ENCODE measurements around the gene LAYN. TPM values are rescaled to one million over a fixed set of nuclear protein-coding genes. Genes with fewer than 3 reads are reported as not detected.
A peak's percentile ranks its signal among the peaks of the same experiment; 100 is the strongest.

The LAYN gene
- polyA plus RNA-seq, 2 of the 4 experiments (the other 2 are of a cell fraction) = 4.1 to 9.0 TPM

GRCh38 chr11:111554532-111554931, 14.0 kb downstream of the LAYN start:
- ChIA-PET POLR2A (no interaction called here), CTCF (interaction anchor here (0.9 to 1.2 kb wide), 2 partner anchors 23 to 102 kb away, joined by 3 read pairs; no protein-coding TSS in a partner anchor)
- TF ChIP-seq ESRRA (IDR thresholded peaks at IDR 0.05; ENCODE audit: borderline replicate concordance, low read length) = no peak
- no peak for TF ChIP-seq HES2 (IDR thresholded peaks at IDR 0.05)
- TF ChIP-seq RCOR1 (IDR thresholded peaks at IDR 0.05; ENCODE audit: low read depth, low read length) = no peak
- no peak for TF ChIP-seq CHD4 (IDR thresholded peaks at IDR 0.05; ENCODE audit: borderline replicate concordance)
- no peak for TF ChIP-seq PBX3 (IDR thresholded peaks at IDR 0.05)
- TF ChIP-seq REST (IDR thresholded peaks at IDR 0.05) = no peak
- no peak for TF ChIP-seq MAZ (IDR thresholded peaks at IDR 0.05; ENCODE audit: borderline replicate concordance, low read depth, low read length)
- TF ChIP-seq ZNF302 (CRISPR knock-in tag; IDR thresholded peaks at IDR 0.05) = no peak
- TF ChIP-seq E2F6 (IDR thresholded peaks at IDR 0.05; ENCODE audit: borderline replicate concordance, low read depth) = no peak
- no peak for TF ChIP-seq POLR2AphosphoS2 (conservative IDR thresholded peaks at IDR 0.05; ENCODE audit: low read length)
- no peak for TF ChIP-seq HOXB5 (CRISPR knock-in tag; IDR thresholded peaks at IDR 0.05)
- no peak for TF ChIP-seq RAD21 (conservative IDR thresholded peaks at IDR 0.05 in 1 of 2, IDR thresholded peaks at IDR 0.05 in 1 of 2)
- TF ChIP-seq JUN (IDR thresholded peaks at IDR 0.05) = no peak
- TF ChIP-seq FOXS1 (CRISPR knock-in tag; IDR thresholded peaks at IDR 0.05) = no peak
- peaks cover 15% of the 10 kb centered on the region for H3K4me1 ChIP-seq
- no peak for FAIRE-seq
- no peak overlapping the region for H3K4me3 ChIP-seq
- no peak for DNase-seq (ENCODE audit: low read depth in 1 of 2, low spot score in 1 of 2)
- H3K4me2 ChIP-seq = 0 out of 3 replicates have a peak overlapping the region, but pooled peaks have one; percentile 4
- H3K9me3 ChIP-seq = peaks cover 12% of the 10 kb centered on the region; the same call in 2 of the 3 replicates
- ATAC-seq = no peak
- peak overlapping the region in 1 of 2 experiments; percentile 45; a peak in 1 of 6 replicates for H3K27ac ChIP-seq

GRCh38 chr11:111555255-111555654, 14.7 kb downstream of the LAYN start:
- peaks cover 15% of the 10 kb centered on the region for H3K4me1 ChIP-seq
- POLR2A ChIA-PET = no interaction called here

More at GRCh38 chr11:111555255-111555654, 14.7 kb downstream of the LAYN start:
- Histone ChIP-seq H3K9me3 (peaks cover 12% of the 10 kb centered on the region; the same call in 2 of the 3 replicates), H3K4me3 (no peak overlapping the region), H3K4me2 (no peak overlapping the region), H3K27ac (no peak overlapping the region)
- DNase-seq (ENCODE audit: low read depth in 1 of 2, low spot score in 1 of 2) = no peak
- FAIRE-seq = no peak
- CTCF ChIA-PET = interaction anchor here (0.9 to 1.4 kb wide), 3 partner anchors 24 to 222 kb away, joined by 3 to 4 read pairs (median 3); no protein-coding TSS in a partner anchor
- TF ChIP-seq CHD2 (IDR thresholded peaks at IDR 0.05; ENCODE audit: low read length, partially characterized antibody) = no peak
- no peak for TF ChIP-seq PHF8 (IDR thresholded peaks at IDR 0.05; ENCODE audit: borderline replicate concordance, low read depth)
- no peak for TF ChIP-seq MAFK (IDR thresholded peaks at IDR 0.05; ENCODE audit: partially characterized antibody)
- TF ChIP-seq PBX3 (IDR thresholded peaks at IDR 0.05) = no peak
- no peak for TF ChIP-seq RARB (CRISPR knock-in tag; IDR thresholded peaks at IDR 0.05)
- no peak for TF ChIP-seq RNF2 (IDR thresholded peaks at IDR 0.05; ENCODE audit: borderline replicate concordance, low read depth)
- TF ChIP-seq POLR2AphosphoS2 (conservative IDR thresholded peaks at IDR 0.05; ENCODE audit: low read length) = no peak
- TF ChIP-seq KDM5A (IDR thresholded peaks at IDR 0.05) = no peak
- TF ChIP-seq HEYL (CRISPR knock-in tag; IDR thresholded peaks at IDR 0.05) = no peak
- TF ChIP-seq FOSB (CRISPR knock-in tag; IDR thresholded peaks at IDR 0.05) = no peak
- TF ChIP-seq RFX5 (IDR thresholded peaks at IDR 0.05) = no peak
- TF ChIP-seq HOXB5 (CRISPR knock-in tag; IDR thresholded peaks at IDR 0.05) = no peak
- no peak for TF ChIP-seq E2F6 (IDR thresholded peaks at IDR 0.05; ENCODE audit: borderline replicate concordance, low read depth)
- ATAC-seq = no peak

Data from A549 (cell line).